GM12873 (cell line): ENCODE measurements around the gene ADAMTS19.

Source experiments
- TF ChIP-seq, protein P1 (sequence below): IDR thresholded peaks from 2 replicates; pipeline ENCODE4 v1.5.1; 2012; ENCODE audit warnings: low read depth, mild to moderate bottlenecking, moderate library complexity, low read length, control low read depth; ENCODE audit not compliant: insufficient read depth; ENCODE audit errors: missing control alignments

ADAMTS19 gene, protein sequence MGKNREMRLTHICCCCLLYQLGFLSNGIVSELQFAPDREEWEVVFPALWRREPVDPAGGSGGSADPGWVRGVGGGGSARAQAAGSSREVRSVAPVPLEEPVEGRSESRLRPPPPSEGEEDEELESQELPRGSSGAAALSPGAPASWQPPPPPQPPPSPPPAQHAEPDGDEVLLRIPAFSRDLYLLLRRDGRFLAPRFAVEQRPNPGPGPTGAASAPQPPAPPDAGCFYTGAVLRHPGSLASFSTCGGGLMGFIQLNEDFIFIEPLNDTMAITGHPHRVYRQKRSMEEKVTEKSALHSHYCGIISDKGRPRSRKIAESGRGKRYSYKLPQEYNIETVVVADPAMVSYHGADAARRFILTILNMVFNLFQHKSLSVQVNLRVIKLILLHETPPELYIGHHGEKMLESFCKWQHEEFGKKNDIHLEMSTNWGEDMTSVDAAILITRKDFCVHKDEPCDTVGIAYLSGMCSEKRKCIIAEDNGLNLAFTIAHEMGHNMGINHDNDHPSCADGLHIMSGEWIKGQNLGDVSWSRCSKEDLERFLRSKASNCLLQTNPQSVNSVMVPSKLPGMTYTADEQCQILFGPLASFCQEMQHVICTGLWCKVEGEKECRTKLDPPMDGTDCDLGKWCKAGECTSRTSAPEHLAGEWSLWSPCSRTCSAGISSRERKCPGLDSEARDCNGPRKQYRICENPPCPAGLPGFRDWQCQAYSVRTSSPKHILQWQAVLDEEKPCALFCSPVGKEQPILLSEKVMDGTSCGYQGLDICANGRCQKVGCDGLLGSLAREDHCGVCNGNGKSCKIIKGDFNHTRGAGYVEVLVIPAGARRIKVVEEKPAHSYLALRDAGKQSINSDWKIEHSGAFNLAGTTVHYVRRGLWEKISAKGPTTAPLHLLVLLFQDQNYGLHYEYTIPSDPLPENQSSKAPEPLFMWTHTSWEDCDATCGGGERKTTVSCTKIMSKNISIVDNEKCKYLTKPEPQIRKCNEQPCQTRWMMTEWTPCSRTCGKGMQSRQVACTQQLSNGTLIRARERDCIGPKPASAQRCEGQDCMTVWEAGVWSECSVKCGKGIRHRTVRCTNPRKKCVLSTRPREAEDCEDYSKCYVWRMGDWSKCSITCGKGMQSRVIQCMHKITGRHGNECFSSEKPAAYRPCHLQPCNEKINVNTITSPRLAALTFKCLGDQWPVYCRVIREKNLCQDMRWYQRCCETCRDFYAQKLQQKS

DNA sequence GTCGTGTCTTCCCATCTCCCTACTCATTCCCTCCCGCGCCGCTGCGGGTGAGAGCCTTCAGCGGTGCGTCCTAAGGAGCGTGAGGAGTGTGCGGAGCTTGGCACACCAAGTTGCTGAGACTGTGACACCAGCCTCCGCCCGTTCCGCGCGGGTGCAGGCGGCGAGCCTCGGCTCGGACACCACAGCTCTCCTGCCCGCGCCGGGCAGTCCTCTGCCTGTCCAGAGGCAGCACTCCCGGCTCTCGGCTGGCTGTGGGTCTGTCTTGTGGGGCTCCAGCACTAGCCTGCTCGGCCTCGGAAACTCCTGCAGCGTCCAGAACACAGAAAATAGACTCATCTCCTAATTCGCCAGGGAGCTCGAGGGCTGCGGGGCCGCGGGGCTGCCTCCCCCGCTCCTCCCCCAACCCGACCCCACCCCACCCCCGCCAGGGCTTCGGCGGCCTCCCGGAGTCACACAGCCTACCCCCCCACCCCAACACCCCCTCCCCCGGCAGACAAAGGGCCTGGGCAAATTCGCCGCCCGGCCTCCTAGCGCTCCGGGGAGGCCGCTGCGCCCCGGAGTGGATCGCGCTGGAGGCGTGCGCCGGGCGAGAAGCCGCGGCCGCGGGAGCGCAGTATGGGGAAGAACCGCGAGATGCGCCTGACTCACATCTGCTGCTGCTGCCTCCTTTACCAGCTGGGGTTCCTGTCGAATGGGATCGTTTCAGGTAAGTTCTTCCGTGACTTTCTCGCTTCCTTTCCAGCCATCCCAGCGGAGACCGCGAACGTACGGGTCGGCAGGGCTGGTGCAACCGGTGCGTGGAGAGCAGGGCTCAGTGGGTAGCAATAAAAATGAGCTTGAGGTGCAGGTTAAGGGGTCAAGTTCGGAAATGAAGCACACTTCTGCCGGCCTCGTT lies at the start of gene ADAMTS19:
Gene ADAMTS19, plus strand, starts transcription at position 522 of the 895 bp plus-strand sequence. Its CDS starts 94 bp downstream, at position 616.
- TF ChIP-seq, protein P1, sequence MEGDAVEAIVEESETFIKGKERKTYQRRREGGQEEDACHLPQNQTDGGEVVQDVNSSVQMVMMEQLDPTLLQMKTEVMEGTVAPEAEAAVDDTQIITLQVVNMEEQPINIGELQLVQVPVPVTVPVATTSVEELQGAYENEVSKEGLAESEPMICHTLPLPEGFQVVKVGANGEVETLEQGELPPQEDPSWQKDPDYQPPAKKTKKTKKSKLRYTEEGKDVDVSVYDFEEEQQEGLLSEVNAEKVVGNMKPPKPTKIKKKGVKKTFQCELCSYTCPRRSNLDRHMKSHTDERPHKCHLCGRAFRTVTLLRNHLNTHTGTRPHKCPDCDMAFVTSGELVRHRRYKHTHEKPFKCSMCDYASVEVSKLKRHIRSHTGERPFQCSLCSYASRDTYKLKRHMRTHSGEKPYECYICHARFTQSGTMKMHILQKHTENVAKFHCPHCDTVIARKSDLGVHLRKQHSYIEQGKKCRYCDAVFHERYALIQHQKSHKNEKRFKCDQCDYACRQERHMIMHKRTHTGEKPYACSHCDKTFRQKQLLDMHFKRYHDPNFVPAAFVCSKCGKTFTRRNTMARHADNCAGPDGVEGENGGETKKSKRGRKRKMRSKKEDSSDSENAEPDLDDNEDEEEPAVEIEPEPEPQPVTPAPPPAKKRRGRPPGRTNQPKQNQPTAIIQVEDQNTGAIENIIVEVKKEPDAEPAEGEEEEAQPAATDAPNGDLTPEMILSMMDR, result no peak

DNA sequence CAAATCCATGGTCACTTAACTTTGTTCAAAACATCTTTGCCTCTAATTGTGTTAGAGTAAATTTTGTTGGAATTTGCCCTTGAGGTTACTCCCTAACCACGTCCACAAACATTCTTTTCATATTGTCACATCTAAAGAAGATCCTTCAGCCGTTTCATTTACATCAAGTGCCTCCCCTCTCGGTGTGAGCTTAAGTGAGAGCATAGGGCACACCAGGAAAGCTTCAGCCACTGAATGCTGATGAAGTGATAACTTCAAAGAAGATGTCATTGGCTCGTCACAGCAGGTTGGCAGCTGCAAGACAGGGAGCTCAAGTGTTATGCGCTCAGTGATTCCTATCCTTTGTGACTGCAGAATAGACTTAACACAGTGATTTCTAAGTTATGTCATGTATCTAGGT lies 49.6 kb upstream of the ADAMTS19 start:
- TF ChIP-seq, protein P1, result no peak

DNA sequence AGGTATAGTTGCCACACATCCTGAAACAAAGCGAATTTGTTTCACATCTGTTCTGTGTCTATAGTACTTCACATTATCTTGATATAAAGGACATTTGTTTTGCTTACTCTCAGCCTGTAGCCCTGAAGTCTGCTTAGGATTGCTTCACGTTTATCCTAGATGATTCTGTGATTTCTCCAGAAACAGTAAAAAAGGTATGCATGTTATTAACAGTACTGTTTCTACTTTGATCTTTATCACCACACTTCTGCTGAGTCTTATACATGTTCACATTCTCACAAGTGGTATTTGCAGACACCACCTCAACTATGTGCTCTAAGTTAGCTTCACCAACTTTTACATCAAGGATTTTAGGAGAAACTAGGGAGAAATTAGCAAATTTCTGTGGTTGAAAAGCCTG lies 47.4 kb upstream of the ADAMTS19 start:
- TF ChIP-seq, protein P1, result no peak

DNA sequence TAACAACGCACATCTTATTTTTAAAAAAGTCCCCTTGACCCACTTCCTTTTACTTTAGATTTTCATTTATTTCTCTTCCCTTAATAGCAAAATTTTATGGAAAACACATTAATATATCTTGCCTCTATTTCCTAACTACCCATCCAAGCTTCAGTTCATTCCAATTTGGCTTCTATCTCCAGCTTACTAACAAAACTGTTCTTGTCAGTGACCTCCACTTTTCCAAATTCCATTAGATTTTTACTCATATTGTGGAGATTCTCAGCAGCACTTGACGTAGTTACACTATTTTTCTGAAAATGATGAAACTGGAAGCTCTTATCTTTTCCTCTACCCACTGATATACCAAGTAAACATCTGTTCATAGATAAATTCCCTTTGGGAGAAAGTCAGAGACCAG lies 46.5 kb upstream of the ADAMTS19 start:
- TF ChIP-seq, protein P1, result no peak

DNA sequence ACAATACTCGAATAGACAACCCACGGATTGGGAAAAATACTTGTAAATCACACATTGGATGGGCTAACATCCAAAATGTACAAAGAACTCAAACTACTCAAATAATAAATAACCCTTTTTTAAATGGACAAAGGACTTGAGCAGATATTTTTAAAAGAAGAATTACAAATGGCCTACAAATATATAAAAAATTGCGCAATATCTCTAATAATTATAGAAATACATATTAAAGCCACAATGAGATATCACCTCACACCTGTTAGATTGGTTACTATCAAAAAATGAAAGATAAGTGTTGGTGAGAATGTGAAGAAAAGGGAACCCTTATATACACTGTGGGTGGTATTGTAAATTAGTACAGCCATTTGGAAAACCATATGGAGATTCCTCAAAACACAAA lies 40.8 kb upstream of the ADAMTS19 start:
- TF ChIP-seq, protein P1, result no peak

DNA sequence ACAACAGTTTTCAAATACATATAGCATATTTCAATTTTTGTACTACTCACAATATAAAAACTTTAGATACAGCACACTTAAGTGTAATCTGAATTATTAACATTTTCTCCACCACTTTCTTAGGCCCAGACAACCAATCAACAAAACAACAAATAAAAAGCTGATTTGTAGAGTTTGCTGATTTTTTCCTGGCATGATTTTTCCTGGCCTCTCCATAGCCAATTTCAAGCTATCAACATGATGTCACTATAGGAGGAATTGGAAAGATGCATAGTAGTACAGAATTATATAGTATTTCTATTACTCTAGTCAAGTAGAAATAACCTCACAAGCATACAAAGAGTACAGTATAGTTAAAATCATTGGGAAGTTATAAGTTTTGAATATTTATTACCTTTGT lies 35.1 kb upstream of the ADAMTS19 start:
- TF ChIP-seq, protein P1, result no peak
